NOMO-1 treated with dmso at 0.1 percent for 144 hours (cell line): ENCODE results near the gene GALE.
"Not testable (repeated sequence)": the region's sequence is repeated elsewhere in the genome, so short reads cannot be mapped to it uniquely, and the experiment has no call there.

Experiments
- DNase-seq: peaks from one replicate; lab custom pipeline; 2025; ENCODE audit not compliant: unreplicated experiment; lab: John Stamatoyannopoulos, UW

The GALE gene

DNA sequence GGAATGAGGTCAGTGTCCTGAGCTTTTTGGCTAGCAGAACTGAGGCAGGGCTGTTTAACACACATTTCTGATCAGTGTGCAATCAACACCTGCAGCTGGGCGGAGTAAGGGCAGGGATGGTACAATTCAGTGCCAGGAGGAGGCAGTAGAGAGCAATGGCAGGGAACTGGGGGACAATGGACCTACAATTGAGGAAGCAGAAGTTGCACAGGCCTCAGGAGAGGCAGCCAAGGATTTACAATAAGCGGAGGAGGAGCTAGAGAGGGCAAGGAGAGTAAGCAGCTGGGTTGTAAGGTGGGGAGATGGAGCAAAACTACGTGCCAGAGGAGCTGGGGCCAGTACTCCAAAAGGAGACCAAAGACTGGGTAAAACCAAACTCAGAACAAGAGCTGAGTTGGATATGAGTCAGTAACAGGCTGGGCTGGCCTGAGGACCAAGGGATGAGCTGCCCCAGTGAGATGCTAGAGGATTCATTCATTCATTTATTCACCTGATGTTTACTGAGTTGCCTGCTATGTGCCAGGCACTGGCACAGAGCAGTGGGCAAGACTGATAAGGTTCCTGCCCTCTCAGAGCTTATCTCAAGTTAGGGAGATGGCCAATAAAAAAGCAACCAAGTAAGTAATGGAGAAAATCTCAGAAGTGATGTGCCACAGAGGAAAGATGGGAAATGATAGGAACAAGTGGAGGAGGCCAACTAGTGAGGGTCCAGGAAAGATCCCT, 10.4 kb upstream of the GALE start:
- peak; percentile 88 for DNase-seq

DNA sequence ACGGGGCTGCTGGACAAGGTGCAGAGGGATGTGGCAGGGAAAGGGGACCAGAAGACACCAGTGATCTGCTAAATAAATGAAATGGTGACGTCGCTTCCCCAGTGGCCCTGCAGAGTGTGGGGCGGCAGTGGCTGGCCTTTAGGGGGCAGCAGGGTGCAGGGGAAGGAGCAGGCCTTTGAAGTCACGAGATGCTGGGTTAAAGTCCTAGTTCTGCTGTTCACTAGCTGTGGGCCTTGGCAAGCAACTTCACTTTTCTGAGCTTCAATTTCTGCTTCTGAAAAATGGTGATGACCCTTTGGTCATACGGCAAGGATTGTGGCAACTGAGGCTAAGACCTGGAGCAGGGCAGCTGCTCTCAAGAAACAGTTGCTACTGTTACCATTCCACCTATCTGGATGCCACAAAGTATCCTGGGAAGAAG, 9.2 kb upstream of the GALE start:
- DNase-seq: peak; percentile 96

DNA sequence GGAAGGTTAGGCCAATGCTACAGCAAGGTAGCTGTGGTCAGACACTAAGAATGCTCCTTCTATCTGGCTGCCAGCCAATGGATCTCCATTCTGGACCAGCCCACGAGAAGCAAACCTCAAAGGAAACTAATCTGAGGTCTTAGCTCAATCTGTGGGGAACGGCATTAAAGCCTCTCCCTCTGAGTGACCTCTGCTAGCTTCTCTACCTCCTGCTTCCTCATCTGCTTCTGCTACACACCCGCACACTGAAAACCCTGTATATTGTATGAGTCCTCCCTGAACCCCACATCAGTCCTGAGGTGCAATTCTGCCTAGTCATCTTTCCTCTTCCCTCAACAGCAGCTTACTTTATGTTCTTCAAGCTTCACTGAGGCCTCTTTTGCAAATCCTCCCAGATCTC, 6.9 kb upstream of the GALE start:
- DNase-seq: peak; percentile 86

DNA sequence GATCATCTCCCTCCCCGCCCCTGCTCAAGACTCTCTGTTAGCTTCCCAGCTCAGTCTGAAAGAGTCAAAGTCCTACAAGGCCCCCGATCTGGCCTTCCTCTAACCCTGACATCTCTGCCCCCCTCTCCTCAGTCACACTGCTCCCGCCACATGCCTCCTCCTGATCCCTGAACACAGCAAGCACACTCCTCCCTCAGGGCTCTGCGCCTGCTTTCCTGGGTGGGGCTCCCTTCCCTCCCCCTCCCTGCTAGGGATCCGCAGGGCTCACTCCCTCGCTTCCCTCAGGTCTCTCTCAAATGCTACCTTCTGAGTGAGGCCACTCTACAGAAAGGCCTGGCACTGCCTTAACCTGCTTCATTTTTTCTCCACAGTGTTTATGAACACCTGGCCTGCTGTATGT, 5.7 kb upstream of the GALE start:
- no peak for DNase-seq

DNA sequence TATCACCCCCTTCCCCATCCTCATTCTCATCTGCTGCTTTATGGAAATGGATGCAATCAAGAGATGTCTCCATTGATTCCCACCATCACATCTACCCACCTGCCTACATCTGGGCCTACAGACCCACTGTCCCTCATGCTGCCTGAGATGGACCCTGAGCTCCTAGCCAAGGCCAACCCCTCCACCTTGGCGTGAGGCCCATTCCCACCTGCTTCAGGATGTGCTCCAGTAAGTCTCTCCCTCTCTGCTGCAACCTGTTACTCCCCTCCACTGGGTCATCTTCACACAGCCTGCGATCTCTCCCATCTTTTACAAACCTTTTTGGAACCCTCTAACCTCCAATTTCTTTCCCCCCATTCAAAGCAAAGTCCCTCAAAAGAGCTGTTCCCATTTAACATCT, 4.5 kb upstream of the GALE start:
- DNase-seq: no peak

DNA sequence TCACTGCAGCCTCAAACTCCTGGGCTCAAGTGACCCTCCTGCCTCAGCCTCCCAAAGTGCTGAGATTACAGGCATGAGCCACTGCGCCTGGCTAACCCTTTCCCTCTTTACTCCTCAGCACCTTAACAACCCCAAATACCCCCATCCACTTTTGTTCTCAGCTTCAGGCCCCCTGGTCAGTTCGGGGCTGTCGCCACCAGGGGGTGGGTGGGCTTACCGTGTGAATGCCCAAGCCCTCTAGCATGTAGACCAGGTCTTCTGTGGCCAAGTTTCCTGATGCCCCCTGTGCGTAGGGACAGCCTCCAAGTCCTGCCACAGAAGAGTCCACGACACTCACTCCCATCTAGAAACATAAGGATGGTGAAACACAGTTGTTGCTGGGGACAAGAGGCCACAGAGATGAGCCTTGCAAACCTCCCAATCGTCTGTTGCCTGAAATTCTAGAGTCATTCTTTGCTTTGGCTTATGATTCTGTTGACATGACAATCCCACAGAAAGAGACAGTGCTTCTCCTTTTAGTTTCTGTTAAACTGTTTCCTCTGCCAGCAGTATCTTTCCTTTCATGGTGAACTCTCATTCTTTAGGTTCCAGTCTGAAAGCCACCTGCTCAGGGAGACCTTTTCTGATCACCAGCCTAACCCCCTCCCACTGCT, 3.8 kb upstream of the GALE start:
- DNase-seq: no peak

DNA sequence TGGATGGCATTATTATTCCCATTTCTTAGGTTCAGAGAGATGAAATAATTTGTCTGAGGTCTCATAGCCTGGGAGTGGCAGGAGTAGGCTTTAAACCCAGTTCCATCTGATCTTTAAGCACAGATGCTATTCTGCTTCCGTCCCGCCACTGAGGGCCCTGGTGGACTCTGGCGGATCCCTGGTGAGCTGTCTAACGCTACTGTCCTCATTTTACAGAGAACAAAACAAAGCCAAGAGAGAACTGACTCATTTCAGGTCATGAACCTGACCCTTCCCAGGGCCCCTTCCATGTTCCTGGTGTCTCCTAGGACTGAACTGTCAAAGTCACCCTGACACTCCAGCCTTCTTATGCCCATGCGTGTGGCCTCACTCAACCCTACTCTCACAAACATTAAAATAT, 3.1 kb upstream of the GALE start:
- no peak for DNase-seq

DNA sequence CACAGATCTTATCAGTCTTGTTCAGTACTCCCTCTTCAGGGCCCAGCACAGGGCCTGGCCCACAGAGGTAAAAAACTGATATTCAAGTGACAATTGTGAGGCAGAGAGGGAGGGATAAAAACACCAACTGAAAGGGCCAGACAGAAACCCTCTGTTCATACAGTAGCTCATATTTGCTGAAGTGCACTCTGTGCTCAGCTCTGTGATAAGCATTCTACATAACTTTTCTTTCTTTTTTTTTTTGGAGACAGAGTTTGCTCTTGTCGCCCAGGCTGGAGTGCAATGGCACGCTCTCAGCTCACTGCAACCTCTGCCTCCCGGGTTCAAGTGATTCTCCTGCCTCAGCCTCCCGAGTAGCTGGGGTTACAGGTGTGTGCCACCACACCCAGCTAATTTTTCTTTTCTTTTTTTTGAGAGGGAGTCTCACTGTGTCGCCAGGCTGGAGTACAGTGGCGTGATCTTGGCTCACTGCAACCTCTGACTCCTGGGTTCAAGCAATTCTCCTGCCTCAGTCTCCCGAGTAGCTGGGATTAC, 2.3 kb upstream of the GALE start:
- DNase-seq: not testable (repeated sequence)

DNA sequence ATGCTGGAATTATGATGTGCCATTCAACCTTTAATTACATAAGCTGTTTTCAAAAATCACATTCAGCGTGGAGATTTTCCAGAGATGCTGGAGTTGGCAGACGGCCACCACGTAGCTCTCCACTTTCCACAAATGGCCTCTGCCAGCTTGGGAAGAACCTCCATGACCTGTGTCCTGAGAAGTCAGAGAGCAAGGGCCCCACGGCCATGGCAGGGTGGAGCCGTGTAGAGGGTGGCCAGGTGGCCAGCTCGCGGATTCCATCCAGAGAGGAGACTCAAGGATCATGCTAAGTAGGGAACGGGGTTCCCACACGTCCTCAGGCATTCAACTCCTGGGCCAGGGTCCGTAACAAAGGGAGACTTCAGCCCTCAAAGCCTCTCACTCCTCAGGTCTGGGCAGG, 1.3 kb upstream of the GALE start:
- no peak for DNase-seq

DNA sequence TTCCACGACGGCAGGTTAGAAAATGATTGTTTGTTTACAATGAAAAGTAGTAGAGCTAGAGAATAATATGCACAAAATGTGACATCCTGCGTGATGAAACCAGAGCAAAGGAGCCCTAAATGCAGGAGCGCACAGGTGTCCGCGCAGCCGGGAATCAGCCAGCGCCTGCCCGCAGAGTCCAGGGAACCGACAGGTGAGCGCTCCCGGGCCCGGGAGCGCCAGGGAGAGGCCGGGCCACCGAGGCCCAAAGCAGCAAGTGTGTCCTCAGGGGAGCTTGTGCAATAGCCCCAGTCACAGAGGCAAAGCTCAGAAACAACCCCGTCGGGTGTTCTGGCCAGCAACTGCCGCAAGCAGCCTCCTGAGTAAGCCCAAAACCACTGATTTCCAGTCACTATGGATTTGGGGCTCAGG, 789 bp upstream of the GALE start:
- DNase-seq: no peak

DNA sequence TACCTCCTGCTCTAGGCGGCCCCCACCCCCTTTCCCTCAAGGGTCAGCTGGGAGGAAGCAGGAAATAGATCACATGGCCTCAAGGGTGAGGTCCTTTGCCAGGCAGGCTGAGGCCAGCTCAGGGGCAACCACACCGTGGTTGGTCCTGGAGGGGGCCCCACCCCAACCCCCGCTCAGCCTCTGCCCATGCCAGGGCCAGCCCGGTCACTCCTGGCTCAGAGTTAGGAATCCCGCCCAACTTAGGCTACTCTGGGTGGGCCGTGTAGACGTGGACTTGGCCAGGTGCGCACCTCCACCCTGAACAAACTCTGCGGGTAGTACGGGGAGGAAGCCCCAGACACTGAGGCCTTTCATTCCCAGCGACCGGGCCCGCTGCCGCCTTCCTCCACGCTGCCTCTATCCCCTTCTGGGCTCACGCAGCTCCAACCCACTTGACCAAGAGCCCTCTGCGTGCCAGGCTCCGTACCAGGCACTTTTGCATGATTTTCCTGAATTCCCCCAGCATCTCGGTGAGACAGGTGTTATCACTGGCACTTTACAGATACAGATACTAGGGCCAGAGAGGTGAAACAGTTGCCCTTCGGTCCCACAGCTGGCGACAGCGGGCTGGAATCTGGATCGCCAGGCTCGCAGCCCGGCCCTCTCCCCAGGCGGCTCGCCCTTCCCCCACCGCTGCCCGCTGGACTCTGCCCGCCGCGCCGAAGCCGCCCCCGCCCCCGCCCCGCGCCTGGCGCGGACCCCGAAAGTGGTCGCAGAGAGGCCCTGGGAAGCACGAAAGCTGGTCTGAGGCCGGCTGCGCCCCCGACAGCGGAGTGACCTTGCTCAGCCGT, 769 bp downstream of the GALE start:
- peak; percentile 84 for DNase-seq

DNA sequence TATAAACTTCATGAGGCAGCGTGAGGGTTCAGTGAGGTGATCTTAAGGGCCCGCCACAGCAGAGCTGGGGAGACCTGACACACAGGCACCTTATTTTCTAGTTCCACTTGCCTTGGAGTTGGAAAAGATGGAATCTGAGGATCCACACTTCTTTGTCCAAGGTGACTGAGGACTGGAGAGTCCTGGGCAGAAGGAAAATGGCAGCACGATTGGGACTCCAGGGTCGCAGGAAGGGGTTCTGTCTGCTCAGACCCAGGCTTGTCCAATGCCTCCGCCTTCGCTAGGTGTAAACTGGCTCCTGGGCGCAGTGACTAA, 1.3 kb downstream of the GALE start:
- no peak for DNase-seq

DNA sequence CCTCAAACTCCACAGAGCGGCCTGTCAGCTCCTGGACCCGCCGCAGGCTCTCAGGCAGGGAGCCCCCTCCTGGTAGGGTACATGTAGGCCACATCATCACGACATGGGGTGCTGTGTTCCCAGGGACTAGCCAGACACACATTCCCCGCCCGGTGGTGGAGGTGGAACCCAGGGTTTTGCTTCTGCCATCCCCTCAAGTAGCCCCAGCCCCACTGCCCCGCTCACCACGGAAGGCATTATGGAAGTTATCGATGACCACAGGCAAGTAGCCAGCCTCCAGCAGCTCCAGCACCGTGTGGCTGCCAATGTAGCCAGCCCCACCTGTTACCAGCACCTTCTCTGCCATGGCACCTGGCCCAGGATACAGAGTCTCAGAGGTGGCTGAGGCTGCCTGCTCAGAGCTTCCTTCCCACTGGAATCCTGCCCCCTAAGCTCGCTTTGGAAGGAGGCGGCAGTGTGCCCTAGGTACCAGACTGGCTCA, 1.9 kb downstream of the GALE start:
- DNase-seq: no peak

DNA sequence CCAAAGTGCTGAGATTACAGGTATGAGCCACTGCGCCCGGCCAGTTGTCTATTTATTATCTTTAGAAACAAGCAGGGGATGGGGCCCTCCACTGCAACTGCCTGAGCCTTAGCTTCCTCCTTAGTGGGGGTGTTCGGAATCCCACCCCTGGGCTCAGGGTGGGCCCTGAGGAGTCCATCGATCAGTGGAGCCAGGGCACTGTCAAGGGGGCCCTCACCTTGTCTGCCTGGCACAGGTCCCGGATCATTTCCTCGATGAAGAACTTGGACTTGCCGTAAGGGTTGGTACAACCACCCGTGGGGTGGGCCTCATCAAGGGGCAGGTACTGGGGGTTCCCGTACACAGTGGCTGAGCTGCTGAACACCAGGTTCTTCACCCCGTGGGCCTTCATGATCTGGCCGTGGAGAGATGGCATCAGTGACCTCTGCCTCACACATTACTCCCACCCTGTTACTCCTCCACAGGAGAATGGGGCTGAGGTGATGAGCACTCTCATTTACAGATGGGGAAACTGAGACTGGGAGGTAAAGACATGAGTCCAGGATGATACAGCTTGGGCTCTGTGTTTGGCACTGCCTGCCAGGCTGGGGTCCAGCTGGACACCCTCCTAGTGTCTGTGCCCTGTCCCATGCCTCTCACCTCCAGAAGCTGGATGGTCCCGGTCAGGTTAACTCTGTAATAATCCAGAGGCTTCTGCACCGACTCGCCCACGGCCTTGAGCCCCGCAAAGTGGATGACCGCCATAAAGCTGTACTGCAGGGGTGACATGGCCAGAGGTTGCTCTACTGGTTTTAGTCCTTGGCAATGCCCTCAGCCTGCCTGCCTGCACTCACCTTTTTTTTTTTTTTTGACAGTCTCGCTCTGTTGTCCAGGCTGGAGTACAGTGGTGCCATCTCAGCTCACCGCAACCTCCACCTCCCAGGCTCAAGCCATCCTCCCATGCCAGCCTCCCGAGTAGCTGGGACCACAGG, 2.8 kb downstream of the GALE start:
- no peak for DNase-seq

DNA sequence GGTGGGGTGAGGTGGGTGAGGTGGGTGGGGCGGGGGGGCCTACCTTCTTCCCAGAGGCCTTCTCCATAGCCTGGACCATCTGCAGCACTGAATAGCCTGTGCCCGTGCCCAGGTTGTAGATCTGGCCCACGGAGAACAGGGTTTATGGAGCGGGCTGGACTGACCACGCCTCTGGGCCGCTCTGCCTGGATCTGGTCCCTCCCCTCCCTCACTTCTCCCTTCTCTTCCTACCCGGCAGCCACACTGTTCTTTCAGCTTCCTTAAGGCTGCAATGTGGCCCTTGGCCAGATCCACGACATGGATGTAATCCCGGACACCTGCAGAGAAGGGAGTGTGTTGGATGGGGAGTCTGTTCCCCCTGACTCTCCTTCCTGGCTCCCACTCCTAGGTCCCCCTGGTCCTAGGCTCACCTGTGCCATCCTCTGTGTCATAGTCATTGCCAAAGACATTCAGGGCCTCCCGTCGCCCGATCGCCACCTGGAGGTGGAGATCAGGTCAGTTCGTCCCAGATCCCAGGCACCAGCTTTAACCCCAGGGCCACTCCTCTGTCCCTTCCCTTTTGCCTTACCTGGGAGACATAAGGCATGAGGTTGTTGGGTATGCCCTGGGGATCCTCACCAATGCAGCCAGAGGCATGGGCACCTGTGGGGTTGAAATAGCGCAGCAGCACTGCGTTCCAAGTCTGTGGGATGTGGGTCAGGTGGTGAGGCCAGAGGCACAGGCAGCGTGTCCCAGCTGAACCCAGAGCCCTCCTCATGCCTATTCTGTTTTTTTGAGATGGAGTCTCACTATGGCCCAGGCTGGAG, 3.9 kb downstream of the GALE start:
- no peak for DNase-seq

DNA sequence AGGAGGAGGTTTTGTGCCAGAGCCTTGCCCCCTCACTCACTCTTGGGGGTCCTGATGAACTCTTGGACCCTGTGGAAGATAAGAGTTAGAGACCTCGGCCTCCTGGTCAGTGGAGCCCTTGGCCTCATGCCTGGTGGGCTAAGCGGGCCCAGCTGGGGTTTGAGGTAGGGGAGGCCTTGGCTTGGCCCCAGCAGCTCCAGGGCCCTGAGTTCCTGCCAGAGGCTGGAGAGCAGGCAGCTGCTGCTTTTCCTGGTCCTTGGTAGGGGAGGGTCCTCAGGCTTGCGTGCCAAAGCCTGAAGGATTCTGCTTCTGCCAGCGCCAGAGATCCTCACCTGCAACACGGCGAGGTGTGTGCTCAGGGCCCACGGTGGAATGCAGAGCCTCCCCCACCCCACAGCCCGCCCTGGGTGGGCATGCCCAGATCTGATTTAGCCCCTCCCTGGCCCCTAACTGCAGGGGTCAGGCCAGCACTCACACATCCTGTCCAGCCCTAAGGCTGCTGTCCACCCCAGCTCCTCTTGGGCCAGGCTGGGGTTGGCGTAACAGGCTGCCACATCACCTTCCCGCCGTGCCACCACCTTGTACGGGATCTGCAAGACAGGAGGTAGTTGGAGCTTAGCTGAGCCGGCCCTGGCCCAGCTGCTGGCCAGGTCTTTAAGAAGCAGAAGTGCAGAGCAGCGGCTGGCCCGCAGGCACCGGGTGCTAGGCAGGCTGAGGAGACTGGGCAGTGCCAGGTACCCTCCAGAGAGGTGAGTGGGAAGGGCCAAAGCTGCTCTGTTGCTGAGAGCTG, 4.7 kb downstream of the GALE start:
- DNase-seq: no peak

DNA sequence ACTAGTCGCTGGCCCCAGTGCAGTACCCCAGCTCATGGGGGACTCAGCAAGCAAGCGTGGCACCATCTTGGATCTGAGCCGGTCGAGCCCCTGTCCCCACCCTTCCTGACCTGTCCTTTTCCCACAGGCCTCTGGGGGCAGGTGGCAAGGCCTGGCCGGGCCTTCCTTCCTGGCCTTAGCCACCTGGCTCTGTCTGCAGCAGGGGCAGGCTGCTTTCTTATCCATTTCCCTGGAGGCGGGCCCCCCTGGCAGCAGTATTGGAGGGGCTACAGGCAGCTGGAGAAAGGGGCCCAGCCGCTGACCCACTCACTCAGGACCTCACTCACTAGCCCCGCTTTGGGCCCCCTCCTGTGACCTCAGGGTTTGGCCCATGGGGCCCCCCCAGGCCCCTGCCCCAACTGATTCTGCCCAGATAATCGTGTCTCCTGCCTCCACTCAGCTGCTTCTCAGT, 5.8 kb downstream of the GALE start:
- DNase-seq: not testable (repeated sequence)

DNA sequence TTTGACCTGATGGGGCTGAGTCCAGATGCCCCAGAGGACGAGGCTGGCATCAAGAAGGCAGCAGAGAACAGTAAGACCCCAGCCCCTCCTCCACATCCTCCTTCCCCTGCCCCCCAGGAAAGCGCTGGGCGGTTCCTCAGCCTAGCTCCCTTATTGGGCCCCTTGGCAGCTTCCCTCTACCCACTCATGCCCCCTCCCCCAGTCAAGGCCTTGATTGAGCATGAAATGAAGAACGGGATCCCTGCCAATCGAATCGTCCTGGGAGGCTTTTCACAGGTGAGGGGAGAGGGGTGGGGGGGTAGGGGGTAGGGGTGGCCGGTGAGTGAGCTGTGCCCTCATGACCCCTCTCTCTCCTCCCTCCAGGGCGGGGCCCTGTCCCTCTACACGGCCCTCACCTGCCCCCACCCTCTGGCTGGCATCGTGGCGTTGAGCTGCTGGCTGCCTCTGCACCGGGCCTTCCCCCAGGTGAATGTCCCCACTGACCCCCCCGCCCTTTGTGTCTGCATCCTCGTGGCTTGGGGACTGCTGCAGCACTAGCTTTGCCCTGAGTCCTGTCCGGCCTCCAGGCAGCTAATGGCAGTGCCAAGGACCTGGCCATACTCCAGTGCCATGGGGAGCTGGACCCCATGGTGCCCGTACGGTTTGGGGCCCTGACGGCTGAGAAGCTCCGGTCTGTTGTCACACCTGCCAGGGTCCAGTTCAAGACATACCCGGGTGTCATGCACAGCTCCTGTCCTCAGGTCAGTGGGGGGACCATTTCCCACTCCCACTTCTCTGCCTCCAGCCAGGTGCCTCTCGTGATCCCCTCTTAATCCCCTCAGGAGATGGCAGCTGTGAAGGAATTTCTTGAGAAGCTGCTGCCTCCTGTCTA, 6.5 kb downstream of the GALE start:
- no peak for DNase-seq
